Stimulated activated memory B cell treated with anti-CD40 and anti-IgM and Interleukin-4, amounts not matched to agents 10 μg/mL and 1 μg/mL and 100 μg/mL, for 72 hours (primary cell): ENCODE results near the gene ALOX5.
A peak's percentile ranks its signal among the peaks of the same experiment; 100 is the strongest.
"Not testable (repeated sequence)": the region's sequence is repeated elsewhere in the genome, so short reads cannot be mapped to it uniquely, and the experiment has no call there.

Experiments used
- ATAC-seq: fragments of 150-1000 bp; cut with Tn5 transposase; 2 replicates; pipeline ENCODE4 v1.10.0; 2021
- H3K27ac Mint-ChIP-seq: one replicate; pipeline ENCODE4 v1.8.0; 2022; ENCODE audit warnings: mild to moderate bottlenecking, mixed read lengths
- H3K27me3 Mint-ChIP-seq: one replicate; pipeline ENCODE4 v1.8.0; 2022; ENCODE audit warnings: mixed read lengths
- H3K36me3 Mint-ChIP-seq: one replicate; pipeline ENCODE4 v1.8.0; 2022; ENCODE audit warnings: mixed read lengths
- H3K4me1 Mint-ChIP-seq: one replicate; pipeline ENCODE4 v1.8.0; 2022; ENCODE audit warnings: mixed read lengths
- H3K4me3 Mint-ChIP-seq: one replicate; pipeline ENCODE4 v1.8.0; 2022; ENCODE audit warnings: mild to moderate bottlenecking, moderate library complexity, mixed read lengths
- H3K9me3 Mint-ChIP-seq: one replicate; pipeline ENCODE4 v1.8.0; 2022; ENCODE audit warnings: mixed read lengths

ALOX5 gene

GRCh38 chr10:45380903-45381620 lies 7.0 kb downstream of the ALOX5 start:
- H3K9me3 Mint-ChIP-seq = no peaks in the 10 kb centered on the region
- H3K4me3 Mint-ChIP-seq = no peak overlapping the region
- H3K27me3 Mint-ChIP-seq = no peaks in the 10 kb centered on the region
- H3K4me1 Mint-ChIP-seq = peaks cover 58% of the 10 kb centered on the region
- H3K27ac Mint-ChIP-seq = peak overlapping the region; percentile 88
- ATAC-seq = no peak
- H3K36me3 Mint-ChIP-seq = peaks cover 65% of the 10 kb centered on the region

- Mint-ChIP-seq H3K36me3 (peaks cover 67% of the 10 kb centered on the region), H3K27me3 (no peaks in the 10 kb centered on the region), H3K4me3 (no peak overlapping the region), H3K4me1 (peaks cover 45% of the 10 kb centered on the region), H3K27ac (no peak overlapping the region), H3K9me3 (no peaks in the 10 kb centered on the region)
- ATAC-seq = no peak
Observed at GRCh38 chr10:45382591-45382990, 8.6 kb downstream of the ALOX5 start.

DNA sequence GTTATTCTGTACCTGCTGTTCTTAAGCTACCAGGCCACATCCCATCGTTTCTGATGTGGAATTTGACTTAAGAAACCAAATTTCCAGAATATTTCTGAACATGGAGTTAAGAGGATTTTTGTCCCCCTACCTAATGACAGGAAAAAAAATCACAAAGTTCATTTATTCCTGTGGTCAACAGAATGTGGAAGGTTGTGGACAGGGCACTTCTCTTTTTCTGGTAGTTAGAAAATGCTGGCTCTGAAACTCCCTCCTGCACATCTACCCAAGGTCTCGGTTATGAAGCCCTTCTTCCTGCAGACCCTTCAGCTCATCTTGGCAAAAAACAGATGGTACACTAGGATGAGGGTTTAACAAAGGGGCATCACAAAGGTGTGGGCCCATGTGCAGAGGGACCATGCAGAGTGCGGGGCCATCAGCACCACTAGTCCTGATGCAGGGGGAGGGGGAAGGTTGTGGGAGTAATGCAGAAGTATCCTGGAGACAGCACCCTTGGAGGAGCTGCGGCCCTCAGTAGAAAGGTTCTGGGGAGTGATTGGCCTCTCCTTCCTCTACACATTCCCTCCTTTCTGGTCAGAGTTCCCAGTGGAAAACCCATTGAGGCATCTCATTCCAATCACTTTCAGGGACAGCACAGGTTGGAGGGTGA lies 9.8 kb downstream of the ALOX5 start:
- no peaks in the 10 kb centered on the region for H3K9me3 Mint-ChIP-seq
- H3K4me3 Mint-ChIP-seq = no peak overlapping the region
- peaks cover 72% of the 10 kb centered on the region for H3K36me3 Mint-ChIP-seq
- H3K27ac Mint-ChIP-seq = no peak overlapping the region
- H3K27me3 Mint-ChIP-seq = no peaks in the 10 kb centered on the region
- no peak for ATAC-seq
- peaks cover 32% of the 10 kb centered on the region for H3K4me1 Mint-ChIP-seq

GRCh38 chr10:45386657-45387056 lies 12.6 kb downstream of the ALOX5 start:
- Mint-ChIP-seq H3K9me3 (peaks cover 4% of the 10 kb centered on the region), H3K27ac (no peak overlapping the region), H3K27me3 (no peaks in the 10 kb centered on the region), H3K36me3 (peaks cover 84% of the 10 kb centered on the region), H3K4me1 (peaks cover 12% of the 10 kb centered on the region), H3K4me3 (no peak overlapping the region)
- ATAC-seq = no peak

- no peak overlapping the region for H3K4me3 Mint-ChIP-seq
- no peaks in the 10 kb centered on the region for H3K27me3 Mint-ChIP-seq
- H3K9me3 Mint-ChIP-seq = peaks cover 4% of the 10 kb centered on the region
- H3K36me3 Mint-ChIP-seq = peaks cover 85% of the 10 kb centered on the region
- no peak overlapping the region for H3K27ac Mint-ChIP-seq
- ATAC-seq = no peak
- H3K4me1 Mint-ChIP-seq = peaks cover 5% of the 10 kb centered on the region
Observed at GRCh38 chr10:45387096-45387893, 13.3 kb downstream of the ALOX5 start.

DNA sequence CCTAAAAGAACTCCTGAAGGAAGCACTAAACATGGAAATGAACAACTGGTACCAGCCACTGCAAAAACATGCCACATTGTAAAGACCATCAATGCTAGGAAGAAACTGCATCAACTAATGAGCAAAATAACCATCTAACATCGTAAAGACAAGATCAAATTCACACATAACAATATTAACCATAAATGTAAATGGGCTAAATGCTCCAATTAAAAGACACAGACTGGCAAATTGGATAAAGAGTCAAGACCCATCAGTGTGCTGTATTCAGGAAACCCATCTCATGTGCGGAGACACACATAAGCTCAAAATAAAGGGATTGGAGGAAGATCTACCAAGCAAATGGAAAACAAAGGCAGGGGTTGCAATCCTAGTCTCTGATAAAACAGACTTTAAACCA lies 15.7 kb downstream of the ALOX5 start:
- not testable (repeated sequence) for H3K9me3 Mint-ChIP-seq, ATAC-seq, H3K4me1 Mint-ChIP-seq, H3K27me3 Mint-ChIP-seq, H3K4me3 Mint-ChIP-seq
- Mint-ChIP-seq H3K36me3 (peaks cover 85% of the 10 kb centered on the region), H3K27ac (peak overlapping the region; percentile 44)

- H3K4me3 Mint-ChIP-seq, H3K27me3 Mint-ChIP-seq, H3K27ac Mint-ChIP-seq, ATAC-seq, H3K4me1 Mint-ChIP-seq: not testable (repeated sequence)
- Mint-ChIP-seq H3K36me3 (peaks cover 83% of the 10 kb centered on the region), H3K9me3 (peaks cover 11% of the 10 kb centered on the region)
Observed at GRCh38 chr10:45391636-45392035, 17.6 kb downstream of the ALOX5 start.

DNA sequence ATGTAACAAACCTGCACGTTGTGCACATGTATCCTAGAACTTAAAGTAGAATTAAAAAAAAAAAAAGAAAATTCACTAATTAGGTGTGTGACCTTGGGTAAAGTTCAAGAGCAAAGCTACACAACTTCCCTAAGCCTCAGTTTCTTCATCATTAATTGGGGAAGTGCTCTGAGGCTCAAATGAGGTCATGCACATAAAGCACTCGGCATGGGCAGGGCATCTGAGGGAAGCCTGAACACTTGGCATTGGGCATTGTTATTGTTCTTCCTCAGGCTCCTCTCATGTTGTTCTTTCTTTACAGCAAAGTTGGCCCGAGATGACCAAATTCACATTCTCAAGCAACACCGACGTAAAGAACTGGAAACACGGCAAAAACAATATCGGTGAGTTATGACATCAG lies 21.5 kb downstream of the ALOX5 start:
- Mint-ChIP-seq H3K36me3 (peaks cover 83% of the 10 kb centered on the region), H3K9me3 (peaks cover 7% of the 10 kb centered on the region), H3K4me1 (peaks cover 22% of the 10 kb centered on the region), H3K4me3 (no peak overlapping the region), H3K27ac (no peak overlapping the region), H3K27me3 (no peaks in the 10 kb centered on the region)
- ATAC-seq = no peak

GRCh38 chr10:45398595-45398994 lies 24.6 kb downstream of the ALOX5 start:
- H3K4me1 Mint-ChIP-seq = peaks cover 43% of the 10 kb centered on the region
- H3K27ac Mint-ChIP-seq = peak overlapping the region; percentile 59
- peaks cover 86% of the 10 kb centered on the region for H3K36me3 Mint-ChIP-seq
- no peak for ATAC-seq
- no peak overlapping the region for H3K4me3 Mint-ChIP-seq
- peaks cover 7% of the 10 kb centered on the region for H3K9me3 Mint-ChIP-seq
- no peaks in the 10 kb centered on the region for H3K27me3 Mint-ChIP-seq

GRCh38 chr10:45399113-45399512 lies 25.1 kb downstream of the ALOX5 start:
- peak overlapping the region; percentile 59 for H3K27ac Mint-ChIP-seq
- ATAC-seq = no peak

DNA sequence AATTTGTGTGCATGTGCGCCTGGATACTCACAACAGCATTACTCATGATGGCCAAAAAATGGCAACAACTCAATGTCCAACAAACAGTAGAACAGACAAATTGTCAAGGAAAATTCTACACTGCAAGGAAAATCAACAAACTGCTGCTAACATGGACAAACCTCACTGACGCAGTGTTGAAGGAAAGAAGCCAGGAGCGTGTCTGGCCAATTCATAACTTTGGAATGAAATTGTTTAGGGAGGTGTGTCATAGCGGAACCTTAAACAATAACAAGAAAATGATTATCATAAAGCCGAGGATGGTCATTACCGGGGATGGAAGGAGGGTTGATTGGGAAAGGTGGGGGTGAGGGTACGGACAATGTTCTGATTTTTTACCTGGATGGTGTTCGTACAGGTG lies 29.1 kb downstream of the ALOX5 start:
- peaks cover 79% of the 10 kb centered on the region for H3K4me1 Mint-ChIP-seq
- H3K36me3 Mint-ChIP-seq = peaks cover 96% of the 10 kb centered on the region
- no peak for ATAC-seq
- no peaks in the 10 kb centered on the region for H3K27me3 Mint-ChIP-seq
- no peak overlapping the region for H3K4me3 Mint-ChIP-seq
- H3K9me3 Mint-ChIP-seq = no peaks in the 10 kb centered on the region
- peak overlapping the region; percentile 63 for H3K27ac Mint-ChIP-seq

More at GRCh38 chr10:45399113-45399512, 25.1 kb downstream of the ALOX5 start:
- no peaks in the 10 kb centered on the region for H3K27me3 Mint-ChIP-seq
- H3K36me3 Mint-ChIP-seq = peaks cover 86% of the 10 kb centered on the region
- no peak overlapping the region for H3K4me3 Mint-ChIP-seq
- peaks cover 48% of the 10 kb centered on the region for H3K4me1 Mint-ChIP-seq
- H3K9me3 Mint-ChIP-seq = peaks cover 4% of the 10 kb centered on the region

- Mint-ChIP-seq H3K27ac (peak overlapping the region; percentile 63), H3K4me1 (peaks cover 84% of the 10 kb centered on the region), H3K27me3 (no peaks in the 10 kb centered on the region), H3K36me3 (peaks cover 94% of the 10 kb centered on the region), H3K9me3 (no peaks in the 10 kb centered on the region), H3K4me3 (no peak overlapping the region)
- peak; percentile 91 for ATAC-seq
Observed at GRCh38 chr10:45404087-45404769, 30.2 kb downstream of the ALOX5 start.

GRCh38 chr10:45404770-45405120 lies 30.7 kb downstream of the ALOX5 start:
- no peaks in the 10 kb centered on the region for H3K9me3 Mint-ChIP-seq
- peaks cover 94% of the 10 kb centered on the region for H3K36me3 Mint-ChIP-seq
- peak overlapping the region; percentile 63 for H3K27ac Mint-ChIP-seq
- H3K27me3 Mint-ChIP-seq = no peaks in the 10 kb centered on the region
- peaks cover 86% of the 10 kb centered on the region for H3K4me1 Mint-ChIP-seq
- no peak for ATAC-seq
- no peak overlapping the region for H3K4me3 Mint-ChIP-seq

- Mint-ChIP-seq H3K4me1 (peaks cover 69% of the 10 kb centered on the region), H3K27me3 (no peaks in the 10 kb centered on the region), H3K36me3 (peaks cover 73% of the 10 kb centered on the region), H3K4me3 (no peak overlapping the region), H3K9me3 (no peaks in the 10 kb centered on the region), H3K27ac (peak overlapping the region; percentile 86)
- ATAC-seq = no peak
Observed at GRCh38 chr10:45407542-45407941, 33.5 kb downstream of the ALOX5 start.
